ENCODE results near the gene ATG2A.

GRCh38 chr11:64845129-64845775, 71.8 kb downstream of the ATG2A start:
- TF ChIP-seq CTCF (IDR thresholded peaks at IDR 0.05; ENCODE audit: insufficient read depth, low read depth, low read length): no peak
- TF ChIP-seq EZH2 (IDR thresholded peaks at IDR 0.05; ENCODE audit: insufficient read depth, low read length): no peak

Measured in astrocyte (in vitro differentiated cells and primary cell).